Vagina (tissue), 2 donors: ENCODE measurements around the gene SSX2IP. TPM values are rescaled to one million over a fixed set of nuclear protein-coding genes. Genes with fewer than 3 reads are reported as not detected.

Experiments
- DNase-seq, 2 donors: peaks; one replicate each; pipeline ENCODE4 v3.0.0-alpha.2; 2017; ENCODE audit errors: extremely low spot score in 2 of 2
- H3K27ac ChIP-seq: fragments of 200-600 bp; sonication (generic); one replicate; pipeline ENCODE4 v1.5.1; 2019
- H3K27me3 ChIP-seq: fragments of 200-600 bp; sonication (generic); one replicate; pipeline ENCODE4 v1.5.1; 2019
- H3K36me3 ChIP-seq, 2 donors: fragments of 200-600 bp; sonication (generic); one replicate each; pipeline ENCODE4 v1.5.1; 2017 to 2019
- H3K4me1 ChIP-seq: fragments of 200-600 bp; sonication (generic); one replicate; pipeline ENCODE4 v1.5.1; 2019
- H3K4me3 ChIP-seq, 2 donors: fragments of 200-600 bp; sonication (generic); 1 replicate in 1 of 2; 2 replicates in 1 of 2; pipeline ENCODE4 v1.5.1; 2016 to 2019
- H3K9me3 ChIP-seq: fragments of 200-600 bp; sonication (generic); one replicate; pipeline ENCODE4 v1.5.1; 2019
- CTCF ChIP-seq, 3 experiments: fragments of 450-650 bp in 2 of 3; fragments of 200-600 bp in 1 of 3; sonication (generic) in 1 of 3; IDR thresholded peaks; one replicate each; pipeline ENCODE4 v1.5.1; 2017 to 2019; ENCODE audit warnings: antibody characterized with exemption in 3 of 3, mild to moderate bottlenecking in 2 of 3, moderate library complexity in 2 of 3
- POLR2A ChIP-seq, 2 donors: fragments of 450-650 bp; IDR thresholded peaks; one replicate each; pipeline ENCODE4 v1.6.1; 2017; ENCODE audit warnings: antibody characterized with exemption in 2 of 2, mild to moderate bottlenecking in 2 of 2, moderate library complexity in 2 of 2
- POLR2AphosphoS5 ChIP-seq, 2 donors: sonication (generic); formaldehyde crosslinking; IDR thresholded peaks; one replicate each; pipeline ENCODE4 v1.9.0; 2017; ENCODE audit warnings: antibody characterized with exemption in 2 of 2, mild to moderate bottlenecking in 2 of 2, low read depth in 1 of 2; ENCODE audit not compliant: insufficient read depth in 1 of 2
- intact Hi-C: fragments of 100-400 bp; cut with DNase I; formaldehyde crosslinking; loops from one replicate; pipeline ENCODE4 v1.15.1; 2023
- total RNA-seq: library from RNA; depleted of rRNA; stranded (reverse); fragments of >200 nt; gene quantifications from one replicate; pipeline ENCODE4 v1.2.3, GENCODE V29; 2016

The SSX2IP gene
- total RNA-seq, 1 donor from 2014 or later = 8.3 TPM

GRCh38 chr1:84675631-84676030, 14.6 kb downstream of the SSX2IP start:
- TF ChIP-seq CTCF (IDR thresholded peaks at IDR 0.05) (no peak), POLR2AphosphoS5 (IDR thresholded peaks at IDR 0.05; ENCODE audit: insufficient read depth in 1 of 2, low read depth in 1 of 2) (no peak), POLR2A (IDR thresholded peaks at IDR 0.05) (no peak)
- Histone ChIP-seq H3K4me3 (no peak overlapping the region), H3K9me3 (no peaks in the 10 kb centered on the region), H3K4me1 (no peaks in the 10 kb centered on the region), H3K27me3 (no peaks in the 10 kb centered on the region), H3K36me3 (no peaks in the 10 kb centered on the region), H3K27ac (no peak overlapping the region)
- no peak for DNase-seq
- intact Hi-C loops = no loop called here

DNA sequence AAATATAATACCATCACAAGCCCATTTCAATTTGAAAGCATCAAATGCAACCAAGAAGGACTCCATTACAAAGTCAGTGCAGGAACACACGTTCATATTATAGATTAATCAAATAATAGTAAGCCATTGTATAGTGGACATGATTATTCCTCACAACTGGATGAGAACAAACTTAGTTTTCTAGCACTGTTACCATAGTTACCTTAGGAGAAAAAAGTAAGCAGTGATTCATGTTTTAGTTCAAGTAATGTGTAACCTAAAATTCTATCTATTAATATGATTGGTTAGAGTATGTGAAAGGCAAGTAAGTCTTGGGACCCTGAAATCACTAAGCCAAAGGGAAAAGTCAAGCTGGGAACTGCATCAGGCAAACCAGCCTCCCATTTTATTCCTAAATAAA, 15.2 kb downstream of the SSX2IP start:
- no peak overlapping the region for H3K27ac ChIP-seq
- intact Hi-C loops = no loop called here
- TF ChIP-seq CTCF (IDR thresholded peaks at IDR 0.05) (no peak), POLR2A (IDR thresholded peaks at IDR 0.05) (no peak), POLR2AphosphoS5 (IDR thresholded peaks at IDR 0.05; ENCODE audit: insufficient read depth in 1 of 2, low read depth in 1 of 2) (no peak)

DNA sequence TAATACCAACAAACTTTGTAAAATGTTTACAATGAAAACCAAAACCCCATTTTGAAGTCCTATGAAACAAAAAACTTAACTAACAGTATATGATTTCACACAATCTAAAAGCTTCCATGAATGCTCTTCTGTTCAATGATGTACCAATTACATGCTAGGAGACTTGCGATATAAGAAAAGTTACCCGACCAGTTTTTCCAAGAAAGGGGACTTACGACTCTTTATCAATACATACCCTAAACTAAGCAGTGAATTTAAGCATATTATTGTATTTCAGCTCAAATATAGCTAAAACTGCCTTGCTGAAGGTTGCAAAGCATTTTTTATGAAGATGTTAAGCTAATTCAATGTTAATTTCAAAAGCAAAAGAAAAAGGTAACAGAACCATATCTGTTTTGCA, 15.6 kb downstream of the SSX2IP start:
- TF ChIP-seq CTCF (IDR thresholded peaks at IDR 0.05) (no peak), POLR2AphosphoS5 (IDR thresholded peaks at IDR 0.05; ENCODE audit: insufficient read depth in 1 of 2, low read depth in 1 of 2) (no peak), POLR2A (IDR thresholded peaks at IDR 0.05) (no peak)
- Histone ChIP-seq H3K4me3 (no peak overlapping the region), H3K27ac (no peak overlapping the region), H3K9me3 (no peaks in the 10 kb centered on the region), H3K27me3 (no peaks in the 10 kb centered on the region), H3K36me3 (no peaks in the 10 kb centered on the region), H3K4me1 (no peaks in the 10 kb centered on the region)
- intact Hi-C loops = no loop called here
- DNase-seq = no peak

More for the DNA sequence above, 15.2 kb downstream of the SSX2IP start:
- DNase-seq = no peak
- Histone ChIP-seq H3K27me3 (no peaks in the 10 kb centered on the region), H3K9me3 (no peaks in the 10 kb centered on the region), H3K4me3 (no peak overlapping the region), H3K4me1 (no peaks in the 10 kb centered on the region), H3K36me3 (no peaks in the 10 kb centered on the region)

- DNase-seq = no peak
- Histone ChIP-seq H3K36me3 (no peaks in the 10 kb centered on the region), H3K9me3 (no peaks in the 10 kb centered on the region), H3K27me3 (no peaks in the 10 kb centered on the region), H3K27ac (no peak overlapping the region), H3K4me3 (no peak overlapping the region), H3K4me1 (no peaks in the 10 kb centered on the region)
- intact Hi-C loops = no loop called here
- no peak for TF ChIP-seq CTCF (IDR thresholded peaks at IDR 0.05)
- no peak for TF ChIP-seq POLR2AphosphoS5 (IDR thresholded peaks at IDR 0.05; ENCODE audit: insufficient read depth in 1 of 2, low read depth in 1 of 2)
- no peak for TF ChIP-seq POLR2A (IDR thresholded peaks at IDR 0.05)
Measured at GRCh38 chr1:84674021-84674420, 16.2 kb downstream of the SSX2IP start.

GRCh38 chr1:84672080-84672854, 18.0 kb downstream of the SSX2IP start:
- no peaks in the 10 kb centered on the region for H3K9me3 ChIP-seq
- no peaks in the 10 kb centered on the region for H3K36me3 ChIP-seq
- DNase-seq = no peak
- intact Hi-C loops = no loop called here
- no peak overlapping the region for H3K27ac ChIP-seq
- TF ChIP-seq POLR2AphosphoS5 (IDR thresholded peaks at IDR 0.05; ENCODE audit: insufficient read depth in 1 of 2, low read depth in 1 of 2) (no peak), CTCF (IDR thresholded peaks at IDR 0.05) (no peak), POLR2A (IDR thresholded peaks at IDR 0.05) (no peak)
- no peaks in the 10 kb centered on the region for H3K4me1 ChIP-seq
- no peak overlapping the region for H3K4me3 ChIP-seq
- no peaks in the 10 kb centered on the region for H3K27me3 ChIP-seq
